BLaER1 treated with 17β-estradiol and CSF1 and Interleukin-3, amounts not matched to agents 10 nM and 100 nM (cell line): ENCODE measurements around the gene TXNRD2.

Experiments used
- H3K27ac ChIP-seq, 11 experiments: shearing (Covaris generic); formaldehyde crosslinking; 2 replicates each; pipeline ENCODE4 v1.8.1; 2022
- H3K27me3 ChIP-seq, 11 experiments: shearing (Covaris generic); formaldehyde crosslinking; 2 replicates each; pipeline ENCODE4 v1.8.1; 2022
- H3K36me3 ChIP-seq, 11 experiments: shearing (Covaris generic); formaldehyde crosslinking; 2 replicates each; pipeline ENCODE4 v1.8.1; 2022
- H3K4me1 ChIP-seq, 10 experiments: shearing (Covaris generic); formaldehyde crosslinking; 2 replicates each; pipeline ENCODE4 v1.8.1; 2022
- H3K4me2 ChIP-seq, 11 experiments: shearing (Covaris generic); formaldehyde crosslinking; 2 replicates each; pipeline ENCODE4 v1.8.1; 2022
- H3K4me3 ChIP-seq, 10 experiments: shearing (Covaris generic); formaldehyde crosslinking; 2 replicates each; pipeline ENCODE4 v1.8.1; 2022
- H3K9ac ChIP-seq, 11 experiments: shearing (Covaris generic); formaldehyde crosslinking; 2 replicates each; pipeline ENCODE4 v1.8.1; 2022
- H3K9me3 ChIP-seq, 11 experiments: shearing (Covaris generic); formaldehyde crosslinking; replicated peaks in 1 of 11; 2 replicates each; pipeline ENCODE4 v1.8.1; 2022
- H4K20me1 ChIP-seq, 11 experiments: shearing (Covaris generic); formaldehyde crosslinking; 2 replicates each; pipeline ENCODE4 v1.8.1; 2022
- Cebpa-rat ChIP-seq, 11 experiments: shearing (Covaris generic); IDR thresholded peaks; 2 replicates each; pipeline ENCODE4 v1.8.1; 2022

Gene TXNRD2

GRCh38 chr22:19982991-19983578 lies 41.5 kb upstream of the TXNRD2 start:
- Histone ChIP-seq H3K4me2 (peak overlapping the region in 9 of 11 experiments; percentile 4 to 100 (median 99); a peak in 15 of 22 replicates), H3K27ac (peak overlapping the region in 2 of 11 experiments; percentile 35 to 58; a peak in 2 of 22 replicates)

DNA sequence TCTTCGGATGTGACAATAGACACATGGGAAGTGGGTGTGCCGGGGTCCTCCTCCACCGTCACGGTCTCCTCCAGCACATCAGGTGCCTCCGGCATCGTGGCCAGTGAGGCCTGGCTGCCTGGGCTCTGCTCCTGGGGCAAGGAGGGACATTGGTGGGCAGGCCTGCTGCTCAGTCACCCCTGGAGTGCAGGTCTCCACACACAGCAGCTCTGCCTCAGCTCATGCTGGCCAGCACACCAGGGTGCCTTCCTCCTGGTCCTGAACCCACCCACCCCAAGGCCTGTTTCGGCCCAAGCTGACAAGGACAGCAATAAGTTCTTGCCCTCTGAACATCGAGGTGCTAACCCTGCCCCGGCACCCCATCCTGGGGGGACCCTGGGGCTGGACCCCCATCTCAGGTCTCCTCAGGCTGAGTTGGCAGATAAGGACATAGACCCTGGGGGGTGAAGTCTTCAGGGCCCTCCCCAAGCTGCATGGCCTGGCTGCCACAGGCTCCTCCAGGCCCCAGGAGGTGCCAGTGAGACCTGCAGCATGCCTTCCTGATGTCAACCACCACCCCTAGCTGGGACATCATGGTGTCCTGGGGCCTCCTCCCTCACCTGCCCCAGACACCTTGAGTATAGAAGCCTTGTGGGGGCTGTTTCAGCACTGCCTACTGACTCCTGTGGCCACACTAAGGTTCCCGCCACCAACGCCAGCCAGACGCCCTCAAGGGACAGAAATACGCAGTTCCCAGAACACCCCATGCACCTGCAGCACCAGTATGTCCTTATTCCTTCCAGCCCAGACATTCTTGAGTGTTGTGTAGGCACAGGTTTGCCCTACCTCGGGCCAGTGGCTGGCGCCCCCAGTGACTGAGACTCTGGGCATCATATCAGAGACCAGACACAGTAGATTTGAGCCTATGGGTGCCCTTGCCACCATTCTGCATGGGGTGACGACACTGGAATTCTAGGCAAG lies 40.6 kb upstream of the TXNRD2 start:
- peak overlapping the region in 7 of 11 experiments; percentile 98 to 100 (median 100); a peak in 9 of 22 replicates for H3K4me2 ChIP-seq
- peaks cover 0 to 85% (median 44%) of the 10 kb centered on the region in 11 experiments; a peak in 19 of 22 replicates for H4K20me1 ChIP-seq
- H3K9ac ChIP-seq, result peak overlapping the region in 4 of 11 experiments; percentile 6 to 51 (median 9); a peak in 2 of 22 replicates
- H3K36me3 ChIP-seq, result peaks cover 0 to 46% (median 36%) of the 10 kb centered on the region in 11 experiments; a peak in 15 of 22 replicates
- no peak for TF ChIP-seq Cebpa-rat (IDR thresholded peaks at IDR 0.05)
- H3K27me3 ChIP-seq, result no peaks in the 10 kb centered on the region
- H3K4me1 ChIP-seq, result peaks cover 6 to 50% (median 46%) of the 10 kb centered on the region in 10 experiments; a peak in 19 of 20 replicates
- H3K9me3 ChIP-seq, result no peaks in the 10 kb centered on the region
- H3K27ac ChIP-seq, result peak overlapping the region in 1 of 11 experiments; percentile 58; a peak in 1 of 22 replicates
- no peak overlapping the region for H3K4me3 ChIP-seq

More at GRCh38 chr22:19982991-19983578, 41.5 kb upstream of the TXNRD2 start:
- Histone ChIP-seq H3K9me3 (no peaks in the 10 kb centered on the region), H3K9ac (peak overlapping the region in 6 of 11 experiments; percentile 13 to 51 (median 30); a peak in 6 of 22 replicates), H4K20me1 (peaks cover 0 to 82% (median 44%) of the 10 kb centered on the region in 11 experiments; a peak in 19 of 22 replicates), H3K36me3 (peaks cover 0 to 41% (median 36%) of the 10 kb centered on the region in 11 experiments; a peak in 15 of 22 replicates), H3K4me3 (no peak overlapping the region), H3K27me3 (no peaks in the 10 kb centered on the region), H3K4me1 (peaks cover 6 to 51% (median 47%) of the 10 kb centered on the region in 10 experiments; a peak in 19 of 20 replicates)
- TF ChIP-seq Cebpa-rat (IDR thresholded peaks at IDR 0.05), result no peak

GRCh38 chr22:19981171-19981960 lies 39.7 kb upstream of the TXNRD2 start:
- no peak overlapping the region for H3K9ac ChIP-seq
- H3K36me3 ChIP-seq, result peaks cover 0 to 49% (median 36%) of the 10 kb centered on the region in 11 experiments; a peak in 15 of 22 replicates
- no peaks in the 10 kb centered on the region for H3K9me3 ChIP-seq
- no peak overlapping the region for H3K4me2 ChIP-seq
- no peaks in the 10 kb centered on the region for H3K27me3 ChIP-seq
- no peak overlapping the region for H3K4me3 ChIP-seq
- H4K20me1 ChIP-seq, result peaks cover 0 to 90% (median 44%) of the 10 kb centered on the region in 11 experiments; a peak in 19 of 22 replicates
- no peak for TF ChIP-seq Cebpa-rat (IDR thresholded peaks at IDR 0.05)
- no peak overlapping the region for H3K27ac ChIP-seq
- H3K4me1 ChIP-seq, result peaks cover 4 to 56% (median 44%) of the 10 kb centered on the region in 10 experiments; a peak in 19 of 20 replicates

GRCh38 chr22:19980766-19981165 lies 39.1 kb upstream of the TXNRD2 start:
- Histone ChIP-seq H4K20me1 (peaks cover 0 to 84% (median 39%) of the 10 kb centered on the region in 11 experiments; a peak in 19 of 22 replicates), H3K36me3 (peaks cover 0 to 49% (median 36%) of the 10 kb centered on the region in 11 experiments; a peak in 15 of 22 replicates), H3K4me3 (no peak overlapping the region), H3K27ac (no peak overlapping the region), H3K4me2 (no peak overlapping the region), H3K27me3 (no peaks in the 10 kb centered on the region), H3K9me3 (no peaks in the 10 kb centered on the region), H3K4me1 (peaks cover 0 to 56% (median 44%) of the 10 kb centered on the region in 10 experiments; a peak in 19 of 20 replicates), H3K9ac (no peak overlapping the region)
- no peak for TF ChIP-seq Cebpa-rat (IDR thresholded peaks at IDR 0.05)

- H3K9me3 ChIP-seq, result no peaks in the 10 kb centered on the region
- no peaks in the 10 kb centered on the region for H3K27me3 ChIP-seq
- peaks cover 0 to 78% (median 38%) of the 10 kb centered on the region in 11 experiments; a peak in 18 of 22 replicates for H4K20me1 ChIP-seq
- H3K27ac ChIP-seq, result no peak overlapping the region
- no peak overlapping the region for H3K9ac ChIP-seq
- no peak overlapping the region for H3K4me2 ChIP-seq
- no peak for TF ChIP-seq Cebpa-rat (IDR thresholded peaks at IDR 0.05)
- H3K4me3 ChIP-seq, result no peak overlapping the region
- peaks cover 7 to 56% (median 44%) of the 10 kb centered on the region in 10 experiments for H3K4me1 ChIP-seq
- peaks cover 0 to 49% (median 36%) of the 10 kb centered on the region in 11 experiments; a peak in 15 of 22 replicates for H3K36me3 ChIP-seq
Measured at GRCh38 chr22:19979712-19980493, 38.3 kb upstream of the TXNRD2 start.

DNA sequence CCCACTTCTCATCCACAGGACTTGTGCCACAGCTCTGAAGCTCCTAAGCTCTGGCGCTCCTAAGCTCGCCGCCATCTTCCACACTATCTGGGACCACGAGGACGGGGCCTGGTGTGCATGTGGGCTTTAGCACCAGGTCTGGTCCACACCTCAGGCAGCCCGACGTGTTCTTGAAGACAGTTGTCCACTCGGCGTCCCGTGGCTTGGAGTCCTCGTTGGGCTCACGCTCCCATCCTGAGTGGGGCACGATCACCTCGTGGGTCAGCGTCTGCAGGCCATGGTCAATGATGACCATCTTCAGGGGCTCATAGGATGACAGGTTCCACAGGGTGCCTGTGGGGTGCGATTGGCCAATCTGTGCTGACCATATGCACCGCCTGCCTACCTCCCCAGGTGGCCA lies 37.1 kb upstream of the TXNRD2 start:
- H3K27me3 ChIP-seq, result no peaks in the 10 kb centered on the region
- peaks cover 0 to 75% (median 32%) of the 10 kb centered on the region in 11 experiments; a peak in 17 of 22 replicates for H4K20me1 ChIP-seq
- no peak overlapping the region for H3K4me2 ChIP-seq
- H3K9ac ChIP-seq, result no peak overlapping the region
- no peak for TF ChIP-seq Cebpa-rat (IDR thresholded peaks at IDR 0.05)
- peaks cover 0 to 49% (median 36%) of the 10 kb centered on the region in 11 experiments; a peak in 15 of 22 replicates for H3K36me3 ChIP-seq
- H3K9me3 ChIP-seq, result no peaks in the 10 kb centered on the region
- H3K4me3 ChIP-seq, result no peak overlapping the region
- no peak overlapping the region for H3K27ac ChIP-seq
- H3K4me1 ChIP-seq, result peaks cover 9 to 56% (median 44%) of the 10 kb centered on the region in 10 experiments

DNA sequence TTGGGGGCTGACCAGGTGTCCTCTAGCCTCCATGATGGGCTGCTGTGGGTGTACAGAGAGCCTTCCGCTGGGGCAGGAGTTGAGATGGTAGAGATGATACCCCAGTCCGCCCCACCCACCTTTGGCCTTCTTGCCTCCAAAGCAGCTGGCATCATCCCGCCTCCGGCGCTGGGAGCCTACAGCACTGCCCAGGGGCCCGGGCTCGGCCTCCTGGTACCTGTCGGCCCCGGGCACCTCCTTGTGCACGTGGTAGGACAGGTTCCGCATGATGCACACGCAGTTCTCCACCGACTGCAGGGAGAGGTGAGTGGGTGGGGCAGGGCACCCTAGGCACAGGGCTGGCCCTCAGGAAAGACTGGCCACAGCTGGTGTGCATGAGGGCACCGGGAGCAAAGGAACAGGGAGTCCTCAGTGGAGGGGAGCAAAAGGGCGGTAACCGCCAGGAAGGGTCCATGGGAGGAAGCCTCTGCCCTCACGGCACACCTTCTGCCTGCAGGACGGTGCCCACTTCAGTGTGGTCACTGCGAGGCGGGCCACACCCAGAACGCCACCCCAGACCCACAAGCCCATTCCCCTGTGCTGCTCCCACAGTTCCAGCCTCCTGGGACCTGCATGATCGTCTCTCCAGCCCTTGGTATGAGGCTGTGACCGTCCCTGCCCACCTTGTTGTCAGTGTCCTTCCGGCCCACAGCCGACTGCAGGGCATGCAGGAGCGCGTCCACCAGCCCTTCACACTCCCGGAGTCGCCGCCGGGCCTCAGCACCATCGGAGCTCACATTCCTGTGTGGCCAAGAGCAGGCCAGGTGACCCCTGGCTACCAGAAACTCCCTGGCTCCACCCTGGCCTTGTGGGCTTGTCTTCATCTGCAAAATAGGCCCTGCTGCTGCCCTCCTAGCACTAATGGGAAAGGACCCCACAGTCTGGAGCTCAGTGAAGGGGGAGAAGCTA lies 36.0 kb upstream of the TXNRD2 start:
- peaks cover 9 to 51% (median 38%) of the 10 kb centered on the region in 10 experiments for H3K4me1 ChIP-seq
- no peaks in the 10 kb centered on the region for H3K27me3 ChIP-seq
- H3K4me3 ChIP-seq, result no peak overlapping the region
- TF ChIP-seq Cebpa-rat (IDR thresholded peaks at IDR 0.05), result no peak
- H4K20me1 ChIP-seq, result peaks cover 0 to 71% (median 21%) of the 10 kb centered on the region in 11 experiments; a peak in 13 of 22 replicates
- no peak overlapping the region for H3K4me2 ChIP-seq
- peaks cover 0 to 57% (median 36%) of the 10 kb centered on the region in 11 experiments; a peak in 15 of 22 replicates for H3K36me3 ChIP-seq
- no peaks in the 10 kb centered on the region for H3K9me3 ChIP-seq
- peak overlapping the region in 3 of 11 experiments; percentile 79 to 85 (median 80); a peak in 3 of 22 replicates for H3K27ac ChIP-seq
- no peak overlapping the region for H3K9ac ChIP-seq
